T-helper 22 cell (primary cell): ENCODE results near the gene ITGA11.

Experiments
- DNase-seq: peaks from one replicate; pipeline ENCODE4 v3.0.0-alpha.2; 2020; ENCODE audit warnings: low read depth

Gene ITGA11

GRCh38 chr15:68374168-68374745 is 57.7 kb downstream of the ITGA11 start:
- DNase-seq: no peak

- DNase-seq: no peak
Observed at GRCh38 chr15:68373028-68373427, 58.9 kb downstream of the ITGA11 start.

- no peak for DNase-seq
Observed at GRCh38 chr15:68372291-68372811, 59.6 kb downstream of the ITGA11 start.

- DNase-seq: no peak
Observed at GRCh38 chr15:68371851-68372250, 60.1 kb downstream of the ITGA11 start.

GRCh38 chr15:68371160-68371559 is 60.8 kb downstream of the ITGA11 start:
- no peak for DNase-seq

- no peak for DNase-seq
Observed at GRCh38 chr15:68370768-68371151, 61.2 kb downstream of the ITGA11 start.

- DNase-seq: no peak
Observed at GRCh38 chr15:68369931-68370767, 61.8 kb downstream of the ITGA11 start.

GRCh38 chr15:68368731-68369435 is 63.1 kb downstream of the ITGA11 start:
- no peak for DNase-seq

GRCh38 chr15:68367992-68368391 is 64.0 kb downstream of the ITGA11 start:
- no peak for DNase-seq

GRCh38 chr15:68367226-68367625 is 64.7 kb downstream of the ITGA11 start:
- no peak for DNase-seq

- no peak for DNase-seq
Observed at GRCh38 chr15:68366314-68366713, 65.6 kb downstream of the ITGA11 start.

- no peak for DNase-seq
Observed at GRCh38 chr15:68365770-68366169, 66.2 kb downstream of the ITGA11 start.

- no peak for DNase-seq
Observed at GRCh38 chr15:68365140-68365745, 66.7 kb downstream of the ITGA11 start.

- no peak for DNase-seq
Observed at GRCh38 chr15:68364660-68365035, 67.3 kb downstream of the ITGA11 start.

GRCh38 chr15:68364028-68364659 is 67.8 kb downstream of the ITGA11 start:
- DNase-seq: no peak

GRCh38 chr15:68363353-68363752 is 68.6 kb downstream of the ITGA11 start:
- DNase-seq: no peak

- DNase-seq: no peak
Observed at GRCh38 chr15:68362537-68363126, 69.3 kb downstream of the ITGA11 start.

- no peak for DNase-seq
Observed at GRCh38 chr15:68360721-68361120, 71.2 kb downstream of the ITGA11 start.

GRCh38 chr15:68356778-68357177 is 75.2 kb downstream of the ITGA11 start:
- DNase-seq: no peak

- DNase-seq: no peak
Observed at GRCh38 chr15:68354923-68355322, 77.0 kb downstream of the ITGA11 start.

GRCh38 chr15:68354268-68354667 is 77.7 kb downstream of the ITGA11 start:
- no peak for DNase-seq
